Loucy (cell line): ENCODE measurements around the gene SLC22A23.

Source experiments
- H2AFZ ChIP-seq: fragments of 200-600 bp; sonication (generic); 2 replicates; pipeline ENCODE4 v1.6.0; 2016; ENCODE audit warnings: antibody characterized with exemption, mild to moderate bottlenecking, low read length, moderate library complexity
- H3F3A ChIP-seq: fragments of 200-600 bp; 2 replicates; pipeline ENCODE4 v1.6.0; 2016; ENCODE audit warnings: antibody characterized with exemption, low read depth, mild to moderate bottlenecking
- H3K27me3 ChIP-seq: fragments of 200-600 bp; sonication (generic); 2 replicates; pipeline ENCODE4 v1.6.1; 2014; ENCODE audit warnings: low read length, mild to moderate bottlenecking; ENCODE audit not compliant: insufficient read depth, poor library complexity, severe bottlenecking
- H3K36me3 ChIP-seq: fragments of 200-600 bp; sonication (generic); 2 replicates; pipeline ENCODE4 v1.6.1; 2016; ENCODE audit warnings: low read length; ENCODE audit not compliant: insufficient read depth
- H3K4me1 ChIP-seq: fragments of 200-600 bp; sonication (generic); 2 replicates; pipeline ENCODE4 v1.5.1; 2014; ENCODE audit warnings: low read length, mild to moderate bottlenecking; ENCODE audit not compliant: insufficient read depth, poor library complexity, severe bottlenecking
- H3K4me2 ChIP-seq: fragments of 200-600 bp; sonication (generic); 2 replicates; pipeline ENCODE4 v1.6.0; 2014; ENCODE audit warnings: antibody characterized with exemption, low read length, low read depth, mild to moderate bottlenecking; ENCODE audit not compliant: poor library complexity, severe bottlenecking
- H3K4me3 ChIP-seq: fragments of 200-600 bp; sonication (generic); 2 replicates; pipeline ENCODE4 v1.5.1; 2014; ENCODE audit warnings: low read length, mild to moderate bottlenecking, mixed read lengths; ENCODE audit not compliant: poor library complexity, severe bottlenecking
- H3K79me2 ChIP-seq: fragments of 200-600 bp; sonication (generic); 2 replicates; pipeline ENCODE4 v1.6.1; 2014; ENCODE audit warnings: low read length; ENCODE audit not compliant: insufficient read depth
- H3K9ac ChIP-seq: fragments of 200-600 bp; sonication (generic); 2 replicates; pipeline ENCODE4 v1.6.0; 2014; ENCODE audit warnings: mild to moderate bottlenecking, low read depth, low read length, moderate library complexity; ENCODE audit not compliant: poor library complexity, severe bottlenecking
- H3K9me2 ChIP-seq: fragments of 200-600 bp; sonication (generic); replicated peaks from 2 replicates; pipeline ENCODE4 v1.6.1; 2016; ENCODE audit warnings: low read depth, low read length, mixed read lengths
- H3K9me3 ChIP-seq: fragments of 200-600 bp; sonication (generic); 2 replicates; pipeline ENCODE4 v1.6.1; 2014; ENCODE audit warnings: mild to moderate bottlenecking, antibody characterized with exemption, low read length, low read depth; ENCODE audit not compliant: insufficient read depth
- H4K20me1 ChIP-seq: fragments of 200-600 bp; sonication (generic); 2 replicates; pipeline ENCODE4 v1.6.0; 2014; ENCODE audit warnings: antibody characterized with exemption, low read length, mild to moderate bottlenecking; ENCODE audit not compliant: insufficient read depth, poor library complexity, severe bottlenecking
- CTCF ChIP-seq: fragments of 200-600 bp; sonication (generic); conservative IDR thresholded peaks from 2 replicates; pipeline ENCODE4 v1.5.1; 2014; ENCODE audit warnings: mild to moderate bottlenecking, antibody characterized with exemption, low read length
- EZH2phosphoT487 ChIP-seq: fragments of 200-600 bp; IDR thresholded peaks from 2 replicates; pipeline ENCODE4 v1.6.1; 2018; ENCODE audit warnings: antibody characterized with exemption, mild to moderate bottlenecking, moderate library complexity, borderline replicate concordance

The SLC22A23 gene

GRCh38 chr6:3370361-3371221 is 86.3 kb downstream of the SLC22A23 start:
- H3K9me3 ChIP-seq: no peaks in the 10 kb centered on the region
- no peak overlapping the region for H2AFZ ChIP-seq
- no peak overlapping the region for H3K9ac ChIP-seq
- H3K4me3 ChIP-seq: no peak overlapping the region
- H3K79me2 ChIP-seq: no peaks in the 10 kb centered on the region
- H3K27me3 ChIP-seq: no peaks in the 10 kb centered on the region
- no peaks in the 10 kb centered on the region for H3K36me3 ChIP-seq
- no peaks in the 10 kb centered on the region for H3K9me2 ChIP-seq
- no peak for TF ChIP-seq EZH2phosphoT487
- no peak for TF ChIP-seq CTCF
- no peak overlapping the region for H3K4me2 ChIP-seq
- H3K4me1 ChIP-seq: peaks cover 25% of the 10 kb centered on the region
- H4K20me1 ChIP-seq: no peaks in the 10 kb centered on the region
- no peaks in the 10 kb centered on the region for H3F3A ChIP-seq

- Histone ChIP-seq H3K9ac (no peak overlapping the region), H3K4me2 (no peak overlapping the region), H3K4me1 (peaks cover 19% of the 10 kb centered on the region), H3K9me3 (no peaks in the 10 kb centered on the region), H3K79me2 (no peaks in the 10 kb centered on the region), H3K36me3 (no peaks in the 10 kb centered on the region), H3F3A (no peaks in the 10 kb centered on the region), H3K27me3 (no peaks in the 10 kb centered on the region), H3K9me2 (no peaks in the 10 kb centered on the region), H3K4me3 (no peak overlapping the region), H2AFZ (no peak overlapping the region), H4K20me1 (no peaks in the 10 kb centered on the region)
- TF ChIP-seq EZH2phosphoT487: no peak
- no peak for TF ChIP-seq CTCF
Observed at GRCh38 chr6:3369985-3370360, 86.9 kb downstream of the SLC22A23 start.

- no peak for TF ChIP-seq EZH2phosphoT487
- no peak for TF ChIP-seq CTCF
Observed at GRCh38 chr6:3368685-3369084, 88.2 kb downstream of the SLC22A23 start.

More at GRCh38 chr6:3368685-3369084, 88.2 kb downstream of the SLC22A23 start:
- H3K9ac ChIP-seq: no peak overlapping the region
- no peaks in the 10 kb centered on the region for H4K20me1 ChIP-seq
- no peaks in the 10 kb centered on the region for H3K36me3 ChIP-seq
- no peaks in the 10 kb centered on the region for H3K9me2 ChIP-seq
- H3K9me3 ChIP-seq: no peaks in the 10 kb centered on the region
- H3K4me1 ChIP-seq: peaks cover 14% of the 10 kb centered on the region
- H3K27me3 ChIP-seq: no peaks in the 10 kb centered on the region
- H3K79me2 ChIP-seq: no peaks in the 10 kb centered on the region
- H3K4me3 ChIP-seq: no peak overlapping the region
- no peak overlapping the region for H2AFZ ChIP-seq
- H3F3A ChIP-seq: no peaks in the 10 kb centered on the region
- H3K4me2 ChIP-seq: no peak overlapping the region
